ENCODE results near the gene SPECC1L.

DNA sequence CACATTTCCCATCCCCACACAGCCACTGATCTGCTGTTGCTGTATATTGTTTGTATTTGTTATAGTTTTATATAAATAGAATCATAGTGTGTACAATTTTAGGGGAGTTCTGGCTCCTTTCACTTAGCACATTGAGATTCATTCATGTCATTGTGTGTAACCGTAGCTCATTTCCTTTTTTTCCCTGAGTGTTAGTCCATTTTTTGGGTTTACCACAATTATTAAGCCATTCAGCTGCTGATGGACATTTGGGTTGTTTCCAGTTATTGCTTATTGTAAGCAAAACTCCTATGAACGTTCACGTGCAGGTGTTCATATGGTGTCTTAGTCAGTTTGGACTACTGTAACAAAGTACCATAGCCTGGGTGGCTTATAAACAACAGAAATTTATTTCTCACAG lies 123.2 kb downstream of the SPECC1L start:
- TF ChIP-seq CTCF (IDR thresholded peaks at IDR 0.05) (no peak), POLR2A (IDR thresholded peaks at IDR 0.05) (no peak)

All from uterus (tissue), 2 donors.